ENCODE results near the gene SGK1.
A peak's percentile ranks its signal among the peaks of the same experiment; 100 is the strongest.

Gene SGK1

GRCh38 chr6:134247844-134248580 is 69.9 kb downstream of the SGK1 start:
- no peak overlapping the region for H3K4me3 ChIP-seq (ENCODE audit: low read depth, low read length)
- in situ Hi-C loops (cut with HindIII; ENCODE audit: low sequenced_read_pairs) = no loop called here

GRCh38 chr6:134247231-134247833 is 70.6 kb downstream of the SGK1 start:
- DNase-seq (ENCODE audit: low read depth) = no peak
- TF ChIP-seq CTCF (IDR thresholded peaks at IDR 0.05; ENCODE audit: low read depth, low read length, missing control alignments) = no peak
- H3K4me3 ChIP-seq (ENCODE audit: low read depth, low read length) = no peak overlapping the region
- in situ Hi-C loops (cut with HindIII; ENCODE audit: low sequenced_read_pairs) = no loop called here

More at GRCh38 chr6:134247844-134248580, 69.9 kb downstream of the SGK1 start:
- no peak for TF ChIP-seq CTCF (IDR thresholded peaks at IDR 0.05; ENCODE audit: low read depth, low read length, missing control alignments)
- no peak for DNase-seq (ENCODE audit: low read depth)

DNA sequence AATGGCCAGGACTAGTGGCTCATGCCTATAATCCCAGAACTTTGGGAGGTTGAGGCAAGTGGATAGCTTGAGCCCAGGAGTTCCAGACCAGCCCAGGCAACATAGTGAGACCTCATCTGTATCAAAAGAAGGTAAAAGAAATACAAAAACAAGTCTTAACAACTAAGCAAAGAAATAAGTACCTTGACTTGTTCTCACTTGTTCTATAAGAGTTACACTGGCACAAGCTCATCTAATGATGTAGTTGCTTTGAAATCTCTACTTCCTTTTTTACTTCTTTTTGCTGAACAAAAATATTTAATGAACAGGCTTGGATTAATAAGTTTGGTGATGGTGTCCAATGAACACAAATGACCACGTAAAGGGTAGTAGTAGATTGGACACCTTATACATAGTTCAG is 72.2 kb downstream of the SGK1 start:
- in situ Hi-C loops (cut with HindIII; ENCODE audit: low sequenced_read_pairs) = no loop called here
- DNase-seq (ENCODE audit: low read depth) = no peak
- no peak for TF ChIP-seq CTCF (IDR thresholded peaks at IDR 0.05; ENCODE audit: low read depth, low read length, missing control alignments)
- H3K4me3 ChIP-seq (ENCODE audit: low read depth, low read length) = no peak overlapping the region

- DNase-seq (ENCODE audit: low read depth) = peak; percentile 49
- in situ Hi-C loops (cut with HindIII; ENCODE audit: low sequenced_read_pairs) = no loop called here
- H3K4me3 ChIP-seq (ENCODE audit: low read depth, low read length) = no peak overlapping the region
- TF ChIP-seq CTCF (IDR thresholded peaks at IDR 0.05; ENCODE audit: low read depth, low read length, missing control alignments) = no peak
Observed at GRCh38 chr6:134245041-134245440, 72.9 kb downstream of the SGK1 start.

DNA sequence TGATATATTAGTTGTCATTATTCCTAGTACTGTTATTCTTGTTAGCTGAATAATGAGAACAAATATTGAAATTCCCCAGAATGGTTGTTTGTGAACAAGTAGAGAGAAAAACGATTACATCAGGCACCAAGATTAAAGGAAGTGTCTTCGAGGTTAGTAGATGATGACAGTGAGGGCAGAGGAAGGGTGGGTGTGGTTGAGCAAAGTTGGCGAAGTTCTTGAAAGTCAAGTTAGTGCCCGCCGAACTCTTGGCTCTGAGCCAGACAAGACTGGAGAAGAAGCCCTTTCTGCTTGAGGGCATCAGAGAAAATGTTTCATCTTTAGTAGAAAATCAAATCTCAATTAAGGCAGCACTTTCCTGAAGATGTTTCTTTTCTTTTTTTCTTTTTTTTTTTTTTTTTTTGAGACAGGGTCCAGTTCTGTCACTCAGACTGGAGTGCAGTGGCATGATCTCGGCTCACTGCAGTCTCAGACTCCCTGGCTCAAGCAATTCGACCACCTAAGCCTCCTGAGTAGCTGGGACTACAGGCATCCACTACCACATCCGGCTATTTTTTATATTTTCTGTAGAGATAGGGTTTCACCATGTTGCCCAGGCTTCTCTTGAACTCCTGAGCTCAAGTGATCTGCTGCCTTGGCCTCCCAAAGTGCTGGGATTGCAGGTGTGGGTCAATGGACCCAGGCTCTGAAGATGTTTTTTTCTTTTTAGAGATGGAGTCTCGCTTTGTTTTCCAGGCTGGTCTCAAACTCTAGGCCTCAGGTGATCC is 77.1 kb downstream of the SGK1 start:
- H3K4me3 ChIP-seq (ENCODE audit: low read depth, low read length) = no peak overlapping the region
- in situ Hi-C loops (cut with HindIII; ENCODE audit: low sequenced_read_pairs) = no loop called here
- no peak for DNase-seq (ENCODE audit: low read depth)
- TF ChIP-seq CTCF (IDR thresholded peaks at IDR 0.05; ENCODE audit: low read depth, low read length, missing control alignments) = no peak

- no peak for TF ChIP-seq CTCF (IDR thresholded peaks at IDR 0.05; ENCODE audit: low read depth, low read length, missing control alignments)
- no peak for DNase-seq (ENCODE audit: low read depth)
- in situ Hi-C loops (cut with HindIII; ENCODE audit: low sequenced_read_pairs) = no loop called here
Observed at GRCh38 chr6:134238960-134239795, 78.7 kb downstream of the SGK1 start.

More at GRCh38 chr6:134238960-134239795, 78.7 kb downstream of the SGK1 start:
- H3K4me3 ChIP-seq (ENCODE audit: low read depth, low read length) = no peak overlapping the region
